K562 (cell line): ENCODE measurements around the gene CAGE1. TPM values are rescaled to one million over a fixed set of nuclear protein-coding genes. Genes with fewer than 3 reads are reported as not detected.
A peak's percentile ranks its signal among the peaks of the same experiment; 100 is the strongest.

Source experiments
- ARID4B ChIP-seq: sonication (generic); formaldehyde crosslinking; IDR thresholded peaks from 2 replicates; pipeline ENCODE4 v1.8.0; 2022; ENCODE audit warnings: mild to moderate bottlenecking, missing genetic modification reagents
- CHD2 ChIP-seq: IDR thresholded peaks from 2 replicates; pipeline ENCODE4 v1.6.1; 2011; ENCODE audit warnings: low read depth, low read length
- ETS1 ChIP-seq: conservative IDR thresholded peaks from 2 replicates; pipeline ENCODE4 v1.6.1; 2011; ENCODE audit warnings: low read depth, mild to moderate bottlenecking, low read length; ENCODE audit not compliant: control insufficient read depth
- ETV5 ChIP-seq: sonication (generic); formaldehyde crosslinking; IDR thresholded peaks from 2 replicates; pipeline ENCODE4 v1.4.0; 2020; ENCODE audit warnings: low read depth, mild to moderate bottlenecking, missing genetic modification reagents
- GTF2A2 ChIP-seq: IDR thresholded peaks from 2 replicates; pipeline ENCODE4 v1.6.1; 2016; ENCODE audit warnings: mild to moderate bottlenecking, missing genetic modification characterization, missing compliant biosample characterization
- GTF2E2 ChIP-seq: fragments of 200-800 bp; sonication (Bioruptor generic); IDR thresholded peaks from 2 replicates; pipeline ENCODE4 v1.6.1; 2016; ENCODE audit warnings: missing genetic modification characterization, missing compliant biosample characterization
- HBP1 ChIP-seq: fragments of 450-650 bp; formaldehyde crosslinking; IDR thresholded peaks from 2 replicates; pipeline ENCODE4 v1.4.0; 2022; ENCODE audit warnings: missing genetic modification characterization
- HDAC3 ChIP-seq: fragments of 450-650 bp; IDR thresholded peaks from 2 replicates; pipeline ENCODE4 v1.6.1; 2018; ENCODE audit warnings: borderline replicate concordance, mild to moderate bottlenecking, moderate library complexity; ENCODE audit not compliant: partially characterized antibody
- MYC ChIP-seq, 2 experiments: fragments of 250-450 bp in 1 of 2; sonication (Bioruptor Pico) in 1 of 2; IDR thresholded peaks; 2 replicates each; pipeline versions ENCODE4 v1.5.1 to v1.6.1; 2012 to 2021; ENCODE audit warnings: low read depth in 2 of 2, borderline replicate concordance in 1 of 2, improper control_type of control experiment in 1 of 2, low read length in 1 of 2, mild to moderate bottlenecking in 1 of 2, moderate library complexity in 1 of 2
- NFATC3 ChIP-seq: fragments of 450-650 bp; IDR thresholded peaks from 2 replicates; pipeline ENCODE4 v1.6.1; 2017; ENCODE audit warnings: mild to moderate bottlenecking
- PML ChIP-seq: IDR thresholded peaks from 2 replicates; pipeline ENCODE4 v1.6.1; 2012; ENCODE audit warnings: low read length, inconsistent platforms
- PRPF4 ChIP-seq: fragments of 200-400 bp; formaldehyde crosslinking; IDR thresholded peaks from one replicate; pipeline ENCODE4 v1.6.1; 2017; ENCODE audit warnings: low read length, low read depth, mild to moderate bottlenecking; ENCODE audit not compliant: insufficient read depth, poor library complexity, severe bottlenecking
- RUNX1 ChIP-seq: sonication (generic); IDR thresholded peaks from 2 replicates; pipeline ENCODE4 v1.6.1; 2016; ENCODE audit warnings: antibody characterized with exemption, low read depth
- SMAD1 ChIP-seq: fragments of 150-350 bp; IDR thresholded peaks from 2 replicates; pipeline ENCODE4 v1.6.1; 2014; ENCODE audit warnings: low read length, low read depth; ENCODE audit not compliant: partially characterized antibody
- SRSF1 ChIP-seq: fragments of 200-400 bp; formaldehyde crosslinking; IDR thresholded peaks from 2 replicates; pipeline ENCODE4 v1.6.1; 2017; ENCODE audit warnings: mild to moderate bottlenecking, low read depth, low read length, moderate library complexity
- TAF1 ChIP-seq: IDR thresholded peaks from 2 replicates; pipeline ENCODE4 v1.6.1; 2011; ENCODE audit warnings: mild to moderate bottlenecking, low read length, moderate library complexity; ENCODE audit not compliant: insufficient read depth, control insufficient read depth, severe bottlenecking; ENCODE audit errors: extremely low read depth
- THRA ChIP-seq: fragments of 450-650 bp; IDR thresholded peaks from 2 replicates; pipeline ENCODE4 v1.6.1; 2017; ENCODE audit warnings: mild to moderate bottlenecking, moderate library complexity
- ZNF134 ChIP-seq: fragments of 250-450 bp; sonication (Bioruptor Pico); conservative IDR thresholded peaks from 2 replicates; pipeline ENCODE4 v1.4.0; 2020
- polyA plus RNA-seq, 8 experiments: library from polyadenylated mRNA; depleted of rRNA in 4 of 8; stranded (reverse) in 5 of 8; unstranded in 3 of 8; fragments of >200 nt; fragmentation: Nextera tagmentation in 2 of 8; fragmentation: Illumina TruSeq in 1 of 8; extraction: Ambion mirVana in 2 of 8; extraction: Trizol in 1 of 8; gene quantifications; 2 replicates each; pipeline versions ENCODE4 v1.2.1 to v1.2.3, GENCODE V29; 2011 to 2014; ENCODE audit warnings: inconsistent platforms in 1 of 8, missing spikeins in 1 of 8
- total RNA-seq, 7 experiments: library from RNA; depleted of rRNA in 6 of 7; stranded (reverse); fragments of >200 nt in 6 of 7; fragmentation: Illumina TruSeq in 2 of 7; extraction: Trizol in 2 of 7; gene quantifications; 2 replicates each; pipeline versions ENCODE4 v1.2.1 to v1.2.3, GENCODE V29; 2011 to 2021; ENCODE audit warnings: low replicate concordance in 1 of 7

CAGE1 gene
- total and polyA plus RNA-seq, 9 of the 15 experiments (the other 6 are each of a cell fraction or from before 2014, with no cell fraction given): 0.13 to 0.33 (median 0.18) TPM; not detected in 4

GRCh38 chr6:7389451-7390225, at the start of gene CAGE1, which contains the start of gene RIOK1 (continued):
- TF ChIP-seq TAF1 (peak; percentile 94), GTF2A2 (tag) (no peak), THRA (no peak), PRPF4 (no peak), ARID4B (CRISPR knock-in tag) (peak; percentile 88), ZNF134 (CRISPR knock-in tag) (peak; percentile 63; the same call in 1 of the 2 replicates), PML (peak; percentile 88), HDAC3 (no peak), RUNX1 (peak; percentile 25; the same call in 1 of the 2 replicates), ETS1 (peak; percentile 5; the same call in 1 of the 2 replicates), SRSF1 (peak; percentile 63; the same call in 1 of the 2 replicates), GTF2E2 (tag) (peak; percentile 37; the same call in 1 of the 2 replicates), ETV5 (CRISPR knock-in tag) (peak; percentile 82; the same call in 1 of the 2 replicates), CHD2 (0 out of 2 replicates have a peak, but pooled peaks have one; percentile 11), HBP1 (CRISPR knock-in tag) (no peak), NFATC3 (no peak), SMAD1 (peak; percentile 21), MYC (IDR thresholded peaks at IDR 0.05; ENCODE audit: low read depth, low read length) (peak; percentile 99), MYC (CRISPR knock-in tag; IDR thresholded peaks at IDR 0.05; ENCODE audit: borderline replicate concordance, low read depth) (peak; percentile 96)
